HPDE6-E6E7 (cell line): ENCODE data around the gene TMEM119.
"Not testable (repeated sequence)": the region's sequence is repeated elsewhere in the genome, so short reads cannot be mapped to it uniquely, and the experiment has no call there.

Experiments used
- DNase-seq: peaks from one replicate; pipeline ENCODE4 v3.0.0; 2011; ENCODE audit warnings: missing footprints; ENCODE audit errors: extremely low spot score

The TMEM119 gene

GRCh38 chr12:108565146-108565545 lies 32.7 kb downstream of the TMEM119 start:
- no peak for DNase-seq

- DNase-seq, result no peak
Measured at GRCh38 chr12:108564724-108565123, 33.2 kb downstream of the TMEM119 start.

- no peak for DNase-seq
Measured at GRCh38 chr12:108563804-108564151, 34.1 kb downstream of the TMEM119 start.

GRCh38 chr12:108563136-108563803 lies 34.6 kb downstream of the TMEM119 start:
- DNase-seq, result peak; percentile 90

GRCh38 chr12:108562348-108563135 lies 35.3 kb downstream of the TMEM119 start, which contains the start of gene ISCU:
Gene ISCU, plus strand, starts transcription at chr12:108562596. Its CDS starts 27 bp downstream, at chr12:108562623.
- peak; percentile 86 for DNase-seq

GRCh38 chr12:108561852-108562347 lies 36.0 kb downstream of the TMEM119 start:
- no peak for DNase-seq

GRCh38 chr12:108560752-108561719 lies 36.8 kb downstream of the TMEM119 start, which contains the start of gene SART3:
Gene SART3, minus strand, starts transcription at chr12:108561173. Its CDS starts 19 bp downstream, at chr12:108561154.
- peak; percentile 73 for DNase-seq

GRCh38 chr12:108560321-108560721 lies 37.6 kb downstream of the TMEM119 start:
- no peak for DNase-seq

- DNase-seq, result no peak
Measured at GRCh38 chr12:108559748-108560147, 38.1 kb downstream of the TMEM119 start.

GRCh38 chr12:108559007-108559655 lies 38.8 kb downstream of the TMEM119 start:
- no peak for DNase-seq

GRCh38 chr12:108555383-108555782 lies 42.5 kb downstream of the TMEM119 start:
- not testable (repeated sequence) for DNase-seq

- DNase-seq, result no peak
Measured at GRCh38 chr12:108553799-108554198, 44.1 kb downstream of the TMEM119 start.

GRCh38 chr12:108551535-108551934 lies 46.3 kb downstream of the TMEM119 start:
- DNase-seq, result no peak

GRCh38 chr12:108548954-108549521 lies 48.8 kb downstream of the TMEM119 start:
- DNase-seq, result no peak

GRCh38 chr12:108547686-108548085 lies 50.2 kb downstream of the TMEM119 start:
- no peak for DNase-seq

- DNase-seq, result no peak
Measured at GRCh38 chr12:108543652-108544051, 54.2 kb downstream of the TMEM119 start.

GRCh38 chr12:108542320-108542719 lies 55.6 kb downstream of the TMEM119 start:
- DNase-seq, result no peak
